ENCODE results near the gene SPTBN5. TPM values are rescaled to one million over a fixed set of nuclear protein-coding genes. Genes with fewer than 3 reads are reported as not detected.

Gene SPTBN5
- total RNA-seq, 1 donor from 2014 or later = 2.1 TPM

DNA sequence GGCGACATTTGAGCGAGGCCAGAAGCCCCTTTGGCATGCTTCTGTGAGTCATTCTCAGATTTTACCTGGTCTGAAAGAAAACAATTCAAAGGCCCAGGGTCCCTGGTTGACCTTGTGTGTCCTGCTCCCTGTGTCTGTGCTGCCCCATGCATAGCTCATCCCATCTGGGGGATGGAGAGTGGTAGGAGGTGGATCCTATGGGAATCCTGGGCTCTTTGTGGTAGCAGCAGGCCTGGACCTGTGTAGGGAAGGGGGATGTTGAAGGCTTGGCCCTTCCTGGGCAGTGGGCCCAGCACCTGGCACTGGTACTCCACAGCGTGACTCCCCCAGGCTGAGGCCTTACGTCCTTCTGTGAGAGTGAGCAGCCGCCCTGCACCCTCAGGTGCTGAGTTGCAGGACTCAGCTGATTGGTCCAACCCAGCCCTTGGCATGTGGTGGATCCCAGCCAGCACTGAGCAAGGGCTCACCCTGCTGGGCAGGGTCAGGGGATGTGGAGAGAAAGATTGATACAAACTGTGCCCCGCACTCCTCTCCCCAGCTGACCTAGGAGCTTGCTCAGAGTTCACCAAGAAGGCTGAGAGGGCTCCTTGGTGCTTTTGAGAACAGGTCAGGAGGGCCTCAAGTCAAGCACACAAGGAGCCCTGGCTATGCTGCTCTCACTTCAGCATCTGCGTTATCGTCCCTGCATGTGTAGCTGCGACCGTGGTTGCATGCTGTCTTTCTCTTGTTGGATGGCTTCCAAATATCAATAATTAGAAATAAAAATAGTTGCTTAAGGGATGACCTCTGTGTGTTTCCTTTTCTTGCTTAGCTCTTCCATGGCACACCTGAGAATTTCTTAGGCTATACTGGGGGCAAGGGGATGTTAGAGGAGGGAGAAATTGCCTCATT is 87.3 kb downstream of the SPTBN5 start:
- H3K27me3 ChIP-seq (ENCODE audit: low read depth) = no peaks in the 10 kb centered on the region
- peaks cover 5% of the 10 kb centered on the region for H3K36me3 ChIP-seq
- TF ChIP-seq, protein P1, sequence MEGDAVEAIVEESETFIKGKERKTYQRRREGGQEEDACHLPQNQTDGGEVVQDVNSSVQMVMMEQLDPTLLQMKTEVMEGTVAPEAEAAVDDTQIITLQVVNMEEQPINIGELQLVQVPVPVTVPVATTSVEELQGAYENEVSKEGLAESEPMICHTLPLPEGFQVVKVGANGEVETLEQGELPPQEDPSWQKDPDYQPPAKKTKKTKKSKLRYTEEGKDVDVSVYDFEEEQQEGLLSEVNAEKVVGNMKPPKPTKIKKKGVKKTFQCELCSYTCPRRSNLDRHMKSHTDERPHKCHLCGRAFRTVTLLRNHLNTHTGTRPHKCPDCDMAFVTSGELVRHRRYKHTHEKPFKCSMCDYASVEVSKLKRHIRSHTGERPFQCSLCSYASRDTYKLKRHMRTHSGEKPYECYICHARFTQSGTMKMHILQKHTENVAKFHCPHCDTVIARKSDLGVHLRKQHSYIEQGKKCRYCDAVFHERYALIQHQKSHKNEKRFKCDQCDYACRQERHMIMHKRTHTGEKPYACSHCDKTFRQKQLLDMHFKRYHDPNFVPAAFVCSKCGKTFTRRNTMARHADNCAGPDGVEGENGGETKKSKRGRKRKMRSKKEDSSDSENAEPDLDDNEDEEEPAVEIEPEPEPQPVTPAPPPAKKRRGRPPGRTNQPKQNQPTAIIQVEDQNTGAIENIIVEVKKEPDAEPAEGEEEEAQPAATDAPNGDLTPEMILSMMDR (IDR thresholded peaks at IDR 0.05) = no peak
- DNase-seq (no peak), ATAC-seq (peak; percentile 69 to 76)
- intact Hi-C loops (cut with DNase I) = no loop called here
- no peaks in the 10 kb centered on the region for H3K9me3 ChIP-seq
- H3K4me3 ChIP-seq = no peak overlapping the region
- H3K27ac ChIP-seq = no peak overlapping the region
- no peaks in the 10 kb centered on the region for H3K4me1 ChIP-seq

DNA sequence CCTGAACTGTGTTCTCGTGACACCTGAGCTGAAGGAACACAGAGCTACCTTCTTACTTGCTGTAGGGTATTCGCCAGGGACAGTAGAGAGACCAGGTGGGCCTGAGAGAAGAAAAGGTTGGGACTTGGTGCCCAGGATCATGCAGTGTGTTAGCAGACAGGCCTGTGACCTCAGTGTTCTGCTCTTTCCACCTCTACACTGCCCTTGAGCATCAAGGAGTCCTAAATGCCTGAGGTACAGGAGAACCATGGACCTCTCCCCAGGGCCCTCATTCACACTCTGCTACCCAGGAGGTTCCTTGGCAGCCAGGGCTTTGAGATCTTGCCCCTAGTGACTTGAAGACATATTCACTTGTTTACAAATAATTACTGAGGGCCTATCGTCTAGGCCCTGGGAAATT is 88.1 kb downstream of the SPTBN5 start:
- TF ChIP-seq, protein P1 (IDR thresholded peaks at IDR 0.05) = no peak
- Histone ChIP-seq H3K4me1 (no peaks in the 10 kb centered on the region), H3K9me3 (no peaks in the 10 kb centered on the region), H3K27ac (no peak overlapping the region), H3K36me3 (peaks cover 7% of the 10 kb centered on the region), H3K27me3 (ENCODE audit: low read depth) (no peaks in the 10 kb centered on the region), H3K4me3 (no peak overlapping the region)
- DNase-seq (no peak), ATAC-seq (no peak)
- intact Hi-C loops (cut with DNase I) = no loop called here

DNA sequence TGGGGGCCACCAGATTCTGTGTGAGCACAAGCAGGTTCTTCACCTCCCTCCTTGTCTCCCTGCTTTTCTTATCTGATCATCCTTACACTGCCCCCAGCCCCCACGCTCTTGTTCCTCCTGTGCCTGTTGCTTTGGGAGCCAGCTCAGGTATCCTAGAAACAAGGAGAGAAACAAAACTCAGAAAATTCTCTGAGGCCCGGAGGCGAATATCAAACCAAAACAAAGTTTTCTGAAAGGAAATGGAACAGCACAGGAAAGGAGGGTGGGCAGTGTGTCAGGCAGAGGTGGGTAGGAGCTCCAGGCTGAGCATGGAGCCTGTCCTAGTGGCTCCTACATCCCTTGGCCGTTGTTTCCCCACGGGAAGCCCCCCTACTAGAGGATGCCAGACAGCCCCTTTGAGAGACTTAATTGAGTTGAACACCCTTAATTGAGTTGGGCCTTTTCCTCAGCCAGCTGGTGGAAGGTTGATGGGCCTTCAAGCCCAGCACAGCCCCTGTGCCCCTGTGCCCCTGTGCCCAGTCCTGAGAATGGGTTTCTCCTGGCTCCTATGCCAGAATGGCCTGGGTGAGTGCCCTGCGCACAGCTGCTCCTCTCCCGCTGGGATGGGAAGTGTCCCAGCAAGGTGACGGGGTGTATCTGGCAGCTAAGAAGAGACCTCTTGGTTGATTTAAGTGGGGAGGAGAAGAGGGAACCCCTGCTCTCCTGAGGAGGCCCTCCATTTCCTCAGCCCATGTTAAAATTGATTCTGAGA is 88.8 kb downstream of the SPTBN5 start:
- no peak overlapping the region for H3K4me3 ChIP-seq
- H3K27me3 ChIP-seq (ENCODE audit: low read depth) = no peaks in the 10 kb centered on the region
- H3K36me3 ChIP-seq = peaks cover 13% of the 10 kb centered on the region
- no peak overlapping the region for H3K27ac ChIP-seq
- TF ChIP-seq, protein P1 (IDR thresholded peaks at IDR 0.05) = no peak
- DNase-seq (no peak), ATAC-seq (no peak)
- intact Hi-C loops (cut with DNase I) = no loop called here
- no peaks in the 10 kb centered on the region for H3K9me3 ChIP-seq
- no peaks in the 10 kb centered on the region for H3K4me1 ChIP-seq

DNA sequence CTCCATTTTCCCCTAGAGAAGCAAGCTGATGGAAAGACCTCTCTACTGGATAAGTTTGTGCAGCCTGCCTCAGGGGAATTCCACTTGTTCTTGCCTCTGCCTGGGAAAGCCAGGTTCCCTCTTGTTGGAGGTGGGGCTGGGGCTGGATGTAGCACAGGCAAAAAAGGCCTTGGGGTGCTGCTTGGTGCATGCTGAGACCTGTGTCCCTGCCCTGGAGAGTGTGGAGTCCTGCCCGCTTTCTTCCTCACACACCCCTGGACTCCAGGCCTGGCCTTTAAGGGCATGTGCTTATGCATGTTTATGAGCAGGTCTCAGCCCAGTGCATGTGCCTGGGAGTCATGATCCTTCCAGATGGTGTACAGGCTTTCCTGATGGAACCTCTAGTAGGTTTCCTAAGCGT is 89.5 kb downstream of the SPTBN5 start:
- DNase-seq = no peak
- intact Hi-C loops (cut with DNase I) = no loop called here
- Histone ChIP-seq H3K27ac (no peak overlapping the region), H3K9me3 (no peaks in the 10 kb centered on the region), H3K4me1 (no peaks in the 10 kb centered on the region), H3K36me3 (peaks cover 19% of the 10 kb centered on the region), H3K27me3 (ENCODE audit: low read depth) (no peaks in the 10 kb centered on the region), H3K4me3 (no peak overlapping the region)
- TF ChIP-seq, protein P1 (IDR thresholded peaks at IDR 0.05) = no peak
- ATAC-seq = no peak

DNA sequence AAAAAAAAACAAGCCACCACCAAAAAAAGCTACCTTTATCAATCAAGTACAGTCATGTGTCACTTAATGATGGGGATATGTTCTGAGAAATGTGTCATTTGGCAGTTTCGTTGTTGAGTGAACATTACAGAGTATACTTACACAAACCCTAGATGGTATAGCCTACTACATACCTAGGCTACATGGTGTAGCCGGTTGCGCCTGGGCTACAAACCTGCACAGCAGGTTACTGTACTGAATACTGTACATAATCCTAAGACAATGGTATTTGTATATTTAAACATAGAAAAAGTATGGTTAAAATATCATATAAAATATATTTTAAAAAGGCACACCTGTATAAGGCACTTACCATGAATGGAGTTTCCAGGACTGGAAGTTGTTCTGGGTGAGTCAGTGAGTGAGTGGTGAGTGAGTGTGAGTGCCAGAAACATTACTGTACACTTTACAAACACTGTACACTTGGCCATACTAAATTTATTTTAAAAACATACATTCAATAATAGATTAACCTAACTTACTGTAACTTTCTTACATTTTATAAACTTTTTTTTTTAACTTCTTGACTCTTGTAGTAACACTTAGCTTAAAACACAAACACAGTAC is 91.9 kb downstream of the SPTBN5 start:
- H3K27me3 ChIP-seq (ENCODE audit: low read depth) = no peaks in the 10 kb centered on the region
- no peak for DNase-seq
- no peak for ATAC-seq

More for the DNA sequence above, 91.9 kb downstream of the SPTBN5 start:
- H3K9me3 ChIP-seq = no peaks in the 10 kb centered on the region
- intact Hi-C loops (cut with DNase I) = no loop called here
- peaks cover 19% of the 10 kb centered on the region for H3K36me3 ChIP-seq
- no peak overlapping the region for H3K4me3 ChIP-seq
- H3K4me1 ChIP-seq = peaks cover 4% of the 10 kb centered on the region
- no peak overlapping the region for H3K27ac ChIP-seq
- TF ChIP-seq, protein P1 (IDR thresholded peaks at IDR 0.05) = no peak

Measured in lower lobe of right lung (tissue), 2 donors.